Liver (tissue), 3 donors: ENCODE data around the gene HIVEP3.

ENCODE experiments used
- ATF3 ChIP-seq: IDR thresholded peaks from 2 replicates; pipeline ENCODE4 v1.6.1; 2016; ENCODE audit warnings: antibody characterized with exemption
- EGR1 ChIP-seq, 2 donors: IDR thresholded peaks; 2 replicates each; pipeline ENCODE4 v1.6.1; 2016 to 2018; ENCODE audit warnings: antibody characterized with exemption in 2 of 2, low read depth in 2 of 2
- HNF4G ChIP-seq: IDR thresholded peaks from 2 replicates; pipeline ENCODE4 v1.6.1; 2016; ENCODE audit warnings: antibody characterized with exemption
- MAX ChIP-seq: IDR thresholded peaks from 2 replicates; pipeline ENCODE4 v1.6.1; 2016; ENCODE audit warnings: antibody characterized with exemption
- NR2F2 ChIP-seq: IDR thresholded peaks from 2 replicates; pipeline ENCODE4 v1.6.1; 2016; ENCODE audit warnings: antibody characterized with exemption
- REST ChIP-seq: IDR thresholded peaks from 2 replicates; pipeline ENCODE4 v1.6.1; 2016; ENCODE audit warnings: antibody characterized with exemption, mild to moderate bottlenecking
- SP1 ChIP-seq: IDR thresholded peaks from 2 replicates; pipeline ENCODE4 v1.6.1; 2018; ENCODE audit warnings: antibody characterized with exemption, mild to moderate bottlenecking
- TAF1 ChIP-seq: conservative IDR thresholded peaks from 2 replicates; pipeline ENCODE4 v1.6.1; 2016; ENCODE audit warnings: antibody characterized with exemption, mild to moderate bottlenecking
- YY1 ChIP-seq: IDR thresholded peaks from 2 replicates; pipeline ENCODE4 v1.6.1; 2016; ENCODE audit warnings: antibody characterized with exemption, mild to moderate bottlenecking
- TF ChIP-seq, protein P1 (sequence below): fragments of 150-350 bp; IDR thresholded peaks from 2 replicates; pipeline ENCODE4 v1.5.1; 2017; ENCODE audit warnings: improper control_type of control experiment, low read depth, low read length; ENCODE audit not compliant: missing input control
- donor health status: healthy.
- donor health status: healthy.

- TF ChIP-seq MAX (no peak), EGR1 (IDR thresholded peaks at IDR 0.05; ENCODE audit: low read depth in 2 of 2) (no peak), NR2F2 (no peak), REST (no peak), ATF3 (no peak), SP1 (no peak), HNF4G (no peak), TAF1 (no peak), YY1 (no peak)
- TF ChIP-seq, protein P1, sequence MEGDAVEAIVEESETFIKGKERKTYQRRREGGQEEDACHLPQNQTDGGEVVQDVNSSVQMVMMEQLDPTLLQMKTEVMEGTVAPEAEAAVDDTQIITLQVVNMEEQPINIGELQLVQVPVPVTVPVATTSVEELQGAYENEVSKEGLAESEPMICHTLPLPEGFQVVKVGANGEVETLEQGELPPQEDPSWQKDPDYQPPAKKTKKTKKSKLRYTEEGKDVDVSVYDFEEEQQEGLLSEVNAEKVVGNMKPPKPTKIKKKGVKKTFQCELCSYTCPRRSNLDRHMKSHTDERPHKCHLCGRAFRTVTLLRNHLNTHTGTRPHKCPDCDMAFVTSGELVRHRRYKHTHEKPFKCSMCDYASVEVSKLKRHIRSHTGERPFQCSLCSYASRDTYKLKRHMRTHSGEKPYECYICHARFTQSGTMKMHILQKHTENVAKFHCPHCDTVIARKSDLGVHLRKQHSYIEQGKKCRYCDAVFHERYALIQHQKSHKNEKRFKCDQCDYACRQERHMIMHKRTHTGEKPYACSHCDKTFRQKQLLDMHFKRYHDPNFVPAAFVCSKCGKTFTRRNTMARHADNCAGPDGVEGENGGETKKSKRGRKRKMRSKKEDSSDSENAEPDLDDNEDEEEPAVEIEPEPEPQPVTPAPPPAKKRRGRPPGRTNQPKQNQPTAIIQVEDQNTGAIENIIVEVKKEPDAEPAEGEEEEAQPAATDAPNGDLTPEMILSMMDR = no peak
Observed at GRCh38 chr1:41598325-41598724, 320.4 kb downstream of the HIVEP3 start.
